Stimulated activated naive B cell treated with anti-CD40 and anti-IgM and Interleukin-4, amounts not matched to agents 10 μg/mL and 1 μg/mL and 100 μg/mL, for 72 hours (primary cell): ENCODE measurements around the gene MAJIN.

Experiments
- ATAC-seq, 2 donors: fragments of 150-1000 bp; cut with Tn5 transposase; replicated peaks; 2 replicates each; pipeline ENCODE4 v1.10.0; 2021; ENCODE audit warnings: moderate library complexity in 1 of 2
- DNase-seq: peaks from one replicate; pipeline ENCODE4 v3.0.0; 2021
- H3K27ac Mint-ChIP-seq: one replicate; pipeline ENCODE4 v1.8.0; 2022; ENCODE audit warnings: mild to moderate bottlenecking, mixed read lengths
- H3K27me3 Mint-ChIP-seq, 2 donors: one replicate each; pipeline ENCODE4 v1.8.0; 2022; ENCODE audit warnings: mixed read lengths in 2 of 2
- H3K36me3 Mint-ChIP-seq, 2 donors: one replicate each; pipeline ENCODE4 v1.8.0; 2022; ENCODE audit warnings: mixed read lengths in 2 of 2, mild to moderate bottlenecking in 1 of 2
- H3K4me1 Mint-ChIP-seq, 2 donors: one replicate each; pipeline ENCODE4 v1.8.0; 2022; ENCODE audit warnings: mixed read lengths in 2 of 2, mild to moderate bottlenecking in 1 of 2
- H3K4me3 Mint-ChIP-seq, 2 donors: one replicate each; pipeline ENCODE4 v1.8.0; 2022; ENCODE audit warnings: mild to moderate bottlenecking in 2 of 2, mixed read lengths in 2 of 2, moderate library complexity in 1 of 2
- H3K9me3 Mint-ChIP-seq, 2 donors: one replicate each; pipeline ENCODE4 v1.8.0; 2022; ENCODE audit warnings: mixed read lengths in 2 of 2, mild to moderate bottlenecking in 1 of 2

The MAJIN gene

GRCh38 chr11:64932324-64932723 lies 39.6 kb downstream of the MAJIN start:
- Mint-ChIP-seq H3K27me3 (no peaks in the 10 kb centered on the region), H3K36me3 (peaks cover 30 to 45% of the 10 kb centered on the region in 2 donors)

GRCh38 chr11:64931290-64931689 lies 40.6 kb downstream of the MAJIN start:
- Mint-ChIP-seq H3K4me3 (no peak overlapping the region), H3K4me1 (peaks cover 1 to 3% of the 10 kb centered on the region in 2 donors)

More at GRCh38 chr11:64932324-64932723, 39.6 kb downstream of the MAJIN start:
- H3K4me1 Mint-ChIP-seq: no peaks in the 10 kb centered on the region
- H3K4me3 Mint-ChIP-seq: no peak overlapping the region
- no peak for DNase-seq
- H3K27ac Mint-ChIP-seq: no peak overlapping the region
- no peaks in the 10 kb centered on the region for H3K9me3 Mint-ChIP-seq
- no peak for ATAC-seq

GRCh38 chr11:64930340-64930739 lies 41.6 kb downstream of the MAJIN start:
- Mint-ChIP-seq H3K36me3 (peaks cover 32 to 50% of the 10 kb centered on the region in 2 donors), H3K9me3 (no peaks in the 10 kb centered on the region), H3K4me3 (no peak overlapping the region), H3K27me3 (no peaks in the 10 kb centered on the region), H3K27ac (no peak overlapping the region), H3K4me1 (peaks cover 7 to 13% of the 10 kb centered on the region in 2 donors)
- DNase-seq: no peak
- ATAC-seq: no peak

More at GRCh38 chr11:64931290-64931689, 40.6 kb downstream of the MAJIN start:
- Mint-ChIP-seq H3K9me3 (no peaks in the 10 kb centered on the region), H3K27me3 (no peaks in the 10 kb centered on the region), H3K27ac (no peak overlapping the region), H3K36me3 (peaks cover 31 to 51% of the 10 kb centered on the region in 2 donors)
- ATAC-seq (no peak), DNase-seq (no peak)

- H3K27ac Mint-ChIP-seq: no peak overlapping the region
- no peaks in the 10 kb centered on the region for H3K9me3 Mint-ChIP-seq
- H3K4me1 Mint-ChIP-seq: peaks cover 11 to 19% of the 10 kb centered on the region in 2 donors
- DNase-seq (no peak), ATAC-seq (no peak)
- H3K36me3 Mint-ChIP-seq: peaks cover 32 to 44% of the 10 kb centered on the region in 2 donors
- no peaks in the 10 kb centered on the region for H3K27me3 Mint-ChIP-seq
- no peak overlapping the region for H3K4me3 Mint-ChIP-seq
These were observed 42.3 kb downstream of the MAJIN start for GRCh38 chr11:64929625-64930024.

GRCh38 chr11:64928957-64929356 lies 43.0 kb downstream of the MAJIN start:
- H3K4me1 Mint-ChIP-seq: peaks cover 14 to 25% of the 10 kb centered on the region in 2 donors

GRCh38 chr11:64926689-64927088 lies 45.2 kb downstream of the MAJIN start:
- Mint-ChIP-seq H3K27ac (peak overlapping the region; percentile 85), H3K36me3 (peaks cover 22 to 31% of the 10 kb centered on the region in 2 donors), H3K4me3 (no peak overlapping the region), H3K4me1 (peaks cover 16 to 34% of the 10 kb centered on the region in 2 donors), H3K9me3 (no peaks in the 10 kb centered on the region), H3K27me3 (no peaks in the 10 kb centered on the region)
- DNase-seq (no peak), ATAC-seq (no peak)

More at GRCh38 chr11:64928957-64929356, 43.0 kb downstream of the MAJIN start:
- Mint-ChIP-seq H3K27ac (no peak overlapping the region), H3K9me3 (no peaks in the 10 kb centered on the region), H3K27me3 (no peaks in the 10 kb centered on the region), H3K4me3 (no peak overlapping the region), H3K36me3 (peaks cover 32 to 41% of the 10 kb centered on the region in 2 donors)
- DNase-seq (no peak), ATAC-seq (no peak)

- Mint-ChIP-seq H3K4me3 (peak overlapping the region; percentile 93 to 100), H3K36me3 (peaks cover 16 to 31% of the 10 kb centered on the region in 2 donors), H3K27ac (peak overlapping the region; percentile 90), H3K27me3 (no peaks in the 10 kb centered on the region), H3K9me3 (no peaks in the 10 kb centered on the region), H3K4me1 (peaks cover 16 to 34% of the 10 kb centered on the region in 2 donors)
- ATAC-seq (no peak), DNase-seq (no peak)
These were observed 46.1 kb downstream of the MAJIN start for GRCh38 chr11:64925536-64926436.

- Mint-ChIP-seq H3K4me3 (peak overlapping the region; percentile 93 to 100), H3K27ac (peak overlapping the region; percentile 90), H3K9me3 (no peaks in the 10 kb centered on the region), H3K36me3 (peaks cover 14 to 22% of the 10 kb centered on the region in 2 donors), H3K27me3 (no peaks in the 10 kb centered on the region), H3K4me1 (peaks cover 20 to 34% of the 10 kb centered on the region in 2 donors)
- DNase-seq (no peak), ATAC-seq (peak; percentile 2 to 23)
These were observed 47.0 kb downstream of the MAJIN start for GRCh38 chr11:64924910-64925284.

GRCh38 chr11:64923944-64924909 lies 47.7 kb downstream of the MAJIN start, which contains the start of gene PPP2R5B:
Gene PPP2R5B, plus strand, starts transcription at chr11:64924689. Its CDS starts 1,046 bp downstream, at chr11:64925735.
- no peaks in the 10 kb centered on the region for H3K27me3 Mint-ChIP-seq

GRCh38 chr11:64923151-64923661 lies 48.7 kb downstream of the MAJIN start:
- H3K27me3 Mint-ChIP-seq: no peaks in the 10 kb centered on the region
- no peak overlapping the region for H3K27ac Mint-ChIP-seq
- no peaks in the 10 kb centered on the region for H3K9me3 Mint-ChIP-seq
- peaks cover 22 to 42% of the 10 kb centered on the region in 2 donors for H3K4me1 Mint-ChIP-seq
- DNase-seq (no peak), ATAC-seq (no peak)
- H3K4me3 Mint-ChIP-seq: no peak overlapping the region
- H3K36me3 Mint-ChIP-seq: peaks cover 9 to 12% of the 10 kb centered on the region in 2 donors

More at GRCh38 chr11:64923944-64924909, 47.7 kb downstream of the MAJIN start, which contains the start of gene PPP2R5B:
- no peaks in the 10 kb centered on the region for H3K9me3 Mint-ChIP-seq
- peak; percentile 86 for DNase-seq
- H3K36me3 Mint-ChIP-seq: peaks cover 9 to 15% of the 10 kb centered on the region in 2 donors
- H3K4me3 Mint-ChIP-seq: peak within 1 kb of the TSS; percentile 93 to 100
- peak; percentile 94 to 96 for ATAC-seq
- peaks cover 20 to 34% of the 10 kb centered on the region in 2 donors for H3K4me1 Mint-ChIP-seq
- peak within 1 kb of the TSS; percentile 100 for H3K27ac Mint-ChIP-seq

GRCh38 chr11:64921384-64921783 lies 50.5 kb downstream of the MAJIN start:
- no peak overlapping the region for H3K27ac Mint-ChIP-seq
- H3K4me3 Mint-ChIP-seq: no peak overlapping the region
- ATAC-seq: no peak
- H3K36me3 Mint-ChIP-seq: peaks cover 0 to 2% of the 10 kb centered on the region in 2 donors
- no peaks in the 10 kb centered on the region for H3K27me3 Mint-ChIP-seq
- no peak for DNase-seq
- no peaks in the 10 kb centered on the region for H3K9me3 Mint-ChIP-seq
- peaks cover 31 to 53% of the 10 kb centered on the region in 2 donors for H3K4me1 Mint-ChIP-seq

- peaks cover 30 to 53% of the 10 kb centered on the region in 2 donors for H3K4me1 Mint-ChIP-seq
- no peaks in the 10 kb centered on the region for H3K9me3 Mint-ChIP-seq
- H3K27ac Mint-ChIP-seq: no peak overlapping the region
- no peak for ATAC-seq
- H3K4me3 Mint-ChIP-seq: no peak overlapping the region
- no peak for DNase-seq
- no peaks in the 10 kb centered on the region for H3K36me3 Mint-ChIP-seq
- H3K27me3 Mint-ChIP-seq: no peaks in the 10 kb centered on the region
These were observed 51.8 kb downstream of the MAJIN start for GRCh38 chr11:64920124-64920523.

GRCh38 chr11:64919627-64920026 lies 52.3 kb downstream of the MAJIN start:
- H3K36me3 Mint-ChIP-seq: peaks cover 0 to under 1% of the 10 kb centered on the region in 2 donors
- ATAC-seq (no peak), DNase-seq (no peak)
- no peaks in the 10 kb centered on the region for H3K9me3 Mint-ChIP-seq
- no peak overlapping the region for H3K4me3 Mint-ChIP-seq
- H3K27me3 Mint-ChIP-seq: no peaks in the 10 kb centered on the region
- H3K27ac Mint-ChIP-seq: no peak overlapping the region
- H3K4me1 Mint-ChIP-seq: peaks cover 27 to 50% of the 10 kb centered on the region in 2 donors
